A549 (cell line): ENCODE measurements around the gene SCN3B. TPM values are rescaled to one million over a fixed set of nuclear protein-coding genes. Genes with fewer than 3 reads are reported as not detected.
A peak's percentile ranks its signal among the peaks of the same experiment; 100 is the strongest.

Source experiments
- ATAC-seq, 2 experiments: fragments of 200-7000 bp in 1 of 2; fragments of >200 bp in 1 of 2; cut with Nextera tagmentation in 1 of 2; cut with Tn5 transposase in 1 of 2; 3 replicates each; pipeline versions ENCODE4 v1.8.0 to v1.9.1; 2018 to 2020; ENCODE audit warnings: mild to moderate bottlenecking in 1 of 2, moderate library complexity in 1 of 2
- CTCF ChIA-PET: fragments of 300-600 bp; sonication (Branson Sonifier 250); formaldehyde crosslinking; extraction: SDS; loops from one replicate; lab custom pipeline; 2021; ENCODE audit warnings: antibody characterized with exemption, inconsistent platforms; lab: Yijun Ruan, JAX
- POLR2A ChIA-PET: fragments of 350-600 bp; formaldehyde crosslinking; extraction: SDS; loops from one replicate; lab custom pipeline; 2021; ENCODE audit warnings: antibody characterized with exemption, inconsistent platforms; lab: Yijun Ruan, JAX
- DNase-seq, 2 experiments: peaks; one replicate each; pipeline versions ENCODE4 v3.0.0 to v3.0.0-alpha.2; 2011 to 2016; ENCODE audit warnings: low read depth in 1 of 2, low spot score in 1 of 2
- FAIRE-seq: peaks from 2 replicates; lab custom pipeline; 2011; peaks lifted over from hg19 to GRCh38; lab: Jason Lieb, UNC
- H3K27ac ChIP-seq, 2 experiments: fragments of >200 bp; sonication (Bioruptor Twin); formaldehyde crosslinking; 3 replicates each; pipeline ENCODE4 v1.5.1; 2016 to 2017
- H3K4me1 ChIP-seq: fragments of >200 bp; sonication (Bioruptor Twin); formaldehyde crosslinking; 3 replicates; pipeline ENCODE4 v1.6.1; 2016
- H3K4me2 ChIP-seq: fragments of >200 bp; sonication (Bioruptor Twin); formaldehyde crosslinking; 3 replicates; pipeline ENCODE4 v1.6.1; 2016
- H3K4me3 ChIP-seq: fragments of >200 bp; sonication (Bioruptor Twin); formaldehyde crosslinking; 3 replicates; pipeline ENCODE4 v1.5.1; 2016
- H3K9me3 ChIP-seq: fragments of >200 bp; sonication (Bioruptor Twin); formaldehyde crosslinking; 3 replicates; pipeline ENCODE4 v1.6.1; 2016
- ATOH8 ChIP-seq: fragments of 250-450 bp; sonication (Bioruptor Pico); IDR thresholded peaks from 2 replicates; pipeline ENCODE4 v1.5.0; 2020; ENCODE audit warnings: low read depth, mild to moderate bottlenecking, moderate library complexity
- BCL3 ChIP-seq: fragments of >200 bp; sonication (Bioruptor Twin); formaldehyde crosslinking; IDR thresholded peaks from 3 replicates; pipeline ENCODE4 v1.6.1; 2016
- CBX2 ChIP-seq: fragments of 200-600 bp; sonication (generic); IDR thresholded peaks from 2 replicates; pipeline ENCODE4 v1.6.1; 2016; ENCODE audit warnings: low read depth, mild to moderate bottlenecking, borderline replicate concordance
- CEBPB ChIP-seq, 2 experiments: fragments of >200 bp in 1 of 2; sonication (Bioruptor Twin) in 1 of 2; formaldehyde crosslinking in 1 of 2; IDR thresholded peaks; 2 replicates each; pipeline ENCODE4 v1.6.1; 2012 to 2016
- CTCF ChIP-seq: fragments of >200 bp; sonication (Bioruptor Twin); formaldehyde crosslinking; IDR thresholded peaks from 3 replicates; pipeline ENCODE4 v1.5.1; 2016
- EHF ChIP-seq: fragments of 250-450 bp; sonication (Bioruptor Pico); IDR thresholded peaks from 2 replicates; pipeline ENCODE4 v1.5.0; 2020; ENCODE audit warnings: mild to moderate bottlenecking
- FOSL2 ChIP-seq, 2 experiments: fragments of 450-650 bp in 1 of 2; fragments of >200 bp in 1 of 2; sonication (Bioruptor Twin) in 1 of 2; formaldehyde crosslinking; IDR thresholded peaks; 2 replicates each; pipeline versions ENCODE4 v1.5.0 to v1.6.1; 2016 to 2020; ENCODE audit warnings: mild to moderate bottlenecking in 1 of 2, moderate library complexity in 1 of 2
- FOXS1 ChIP-seq: fragments of 250-450 bp; sonication (Bioruptor Pico); IDR thresholded peaks from 2 replicates; pipeline ENCODE4 v1.5.0; 2020; ENCODE audit warnings: mild to moderate bottlenecking, moderate library complexity
- GATA3 ChIP-seq: IDR thresholded peaks from 2 replicates; pipeline ENCODE4 v1.6.1; 2012; ENCODE audit warnings: borderline replicate concordance
- HEYL ChIP-seq: fragments of 250-450 bp; sonication (Bioruptor Pico); IDR thresholded peaks from 2 replicates; pipeline ENCODE4 v1.8.0; 2021; ENCODE audit warnings: mild to moderate bottlenecking, moderate library complexity
- HOXA7 ChIP-seq: fragments of 250-450 bp; sonication (Bioruptor Pico); IDR thresholded peaks from 2 replicates; pipeline ENCODE4 v1.5.0; 2020; ENCODE audit warnings: mild to moderate bottlenecking, moderate library complexity
- JUNB ChIP-seq: fragments of >200 bp; sonication (Bioruptor Twin); formaldehyde crosslinking; IDR thresholded peaks from 2 replicates; pipeline ENCODE4 v1.6.1; 2016
- KDM5A ChIP-seq: fragments of 200-600 bp; sonication (generic); IDR thresholded peaks from 2 replicates; pipeline ENCODE4 v1.6.1; 2016; ENCODE audit warnings: antibody characterized with exemption, mild to moderate bottlenecking
- MAZ ChIP-seq: fragments of 150-350 bp; IDR thresholded peaks from 2 replicates; pipeline ENCODE4 v1.6.1; 2014; ENCODE audit warnings: antibody characterized with exemption, low read depth, low read length, borderline replicate concordance
- NFE2L2 ChIP-seq: fragments of 150-350 bp; conservative IDR thresholded peaks from 2 replicates; pipeline ENCODE4 v1.6.1; 2014; ENCODE audit warnings: low read length
- NPAS2 ChIP-seq: fragments of 250-450 bp; sonication (Bioruptor Pico); IDR thresholded peaks from 2 replicates; pipeline ENCODE4 v1.8.0; 2022; ENCODE audit warnings: mild to moderate bottlenecking, moderate library complexity, borderline replicate concordance
- PHF8 ChIP-seq: fragments of 200-600 bp; sonication (generic); IDR thresholded peaks from 2 replicates; pipeline ENCODE4 v1.6.1; 2016; ENCODE audit warnings: low read depth, mild to moderate bottlenecking, antibody characterized with exemption, moderate library complexity, borderline replicate concordance
- RARB ChIP-seq: fragments of 250-450 bp; sonication (Bioruptor Pico); IDR thresholded peaks from 2 replicates; pipeline ENCODE4 v1.8.0; 2021; ENCODE audit warnings: mild to moderate bottlenecking, moderate library complexity
- RCOR1 ChIP-seq: fragments of 150-350 bp; IDR thresholded peaks from 2 replicates; pipeline ENCODE4 v1.6.1; 2014; ENCODE audit warnings: antibody characterized with exemption, low read length, low read depth
- RFX5 ChIP-seq: fragments of 450-650 bp; IDR thresholded peaks from 2 replicates; pipeline ENCODE4 v1.7.1; 2014; ENCODE audit warnings: antibody characterized with exemption, mild to moderate bottlenecking, moderate library complexity
- SMC3 ChIP-seq: fragments of >200 bp; sonication (Bioruptor Twin); formaldehyde crosslinking; IDR thresholded peaks from 3 replicates; pipeline ENCODE4 v1.6.1; 2018; ENCODE audit warnings: inconsistent platforms
- TFCP2L1 ChIP-seq: fragments of 250-450 bp; sonication (Bioruptor Pico); IDR thresholded peaks from 2 replicates; pipeline ENCODE4 v1.5.0; 2021; ENCODE audit warnings: mild to moderate bottlenecking
- TP53 ChIP-seq: fragments of 250-450 bp; sonication (Bioruptor Pico); IDR thresholded peaks from 2 replicates; pipeline ENCODE4 v1.5.0; 2021; ENCODE audit warnings: mild to moderate bottlenecking, moderate library complexity
- WGBS: methylation state at CpG from one replicate; pipeline ENCODE4 v1.1.6; 2017; ENCODE audit errors: missing lambda C conversion rate; 5-methylcytosine and 5-hydroxymethylcytosine counted together
- polyA plus RNA-seq, 4 experiments: library from polyadenylated mRNA; depleted of rRNA in 3 of 4; stranded (reverse); fragments of >200 nt; fragmentation: RNase III in 1 of 4; extraction: RNeasy Plus Mini Kit Qiagen cat#74134 plus additional on column Dnase treatment in 1 of 4; gene quantifications; 2 replicates in 3 of 4; 3 replicates in 1 of 4; pipeline ENCODE4 v1.2.3, GENCODE V29; 2011 to 2017
- TF ChIP-seq, protein P1 (sequence below): fragments of >200 bp; sonication (Bioruptor Twin); formaldehyde crosslinking; IDR thresholded peaks from 2 replicates; pipeline ENCODE4 v1.6.1; 2016
- TF ChIP-seq, protein P2 (sequence below): fragments of 250-450 bp; sonication (Bioruptor Pico); IDR thresholded peaks from 2 replicates; pipeline ENCODE4 v1.5.0; 2021; ENCODE audit warnings: mild to moderate bottlenecking, moderate library complexity, borderline replicate concordance
- TF ChIP-seq, protein P3 (sequence below): fragments of 150-350 bp; IDR thresholded peaks from 2 replicates; pipeline ENCODE4 v1.6.1; 2014; ENCODE audit warnings: low read depth, mild to moderate bottlenecking, low read length

The SCN3B gene
- polyA plus RNA-seq, 2 of the 4 experiments (the other 2 are of a cell fraction) = 0.18 to 0.37 TPM

DNA sequence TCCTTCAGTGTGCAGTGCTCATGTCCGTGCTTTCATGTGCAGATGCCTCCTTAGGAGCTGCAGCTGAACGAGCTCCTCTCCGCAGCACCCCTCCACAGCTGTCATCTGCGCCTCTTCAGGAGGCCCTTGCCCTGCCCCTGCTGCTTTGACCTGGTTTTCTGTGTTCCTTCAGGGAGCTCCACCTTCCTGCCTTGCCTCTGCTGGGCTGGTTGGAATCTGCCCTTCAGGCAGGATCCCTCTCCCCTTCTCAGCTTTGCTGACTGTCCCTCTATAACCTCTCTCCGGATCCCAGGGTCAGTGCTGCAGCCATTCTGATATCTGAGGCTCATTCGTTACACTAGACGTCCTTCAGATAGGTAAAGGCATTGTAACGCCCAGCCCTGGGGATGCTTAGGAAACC is 67.9 kb downstream of the SCN3B start:
- Histone ChIP-seq H3K4me3 (no peak overlapping the region), H3K4me2 (peak overlapping the region; percentile 93), H3K27ac (peak overlapping the region; percentile 97), H3K4me1 (peaks cover 80% of the 10 kb centered on the region), H3K9me3 (no peaks in the 10 kb centered on the region)
- CTCF ChIA-PET = interaction anchor here (0.6 to 1.7 kb wide), 2 partner anchors 10 to 42 kb away, joined by 3 to 6 read pairs; no protein-coding TSS in a partner anchor
- ATAC-seq (no peak), DNase-seq (no peak), FAIRE-seq (no peak)
- POLR2A ChIA-PET = no interaction called here
- 73% methylated on average over 4 of the region's 8 CpGs for WGBS
- no peak for TF ChIP-seq CBX2
- TF ChIP-seq RCOR1 = no peak
- TF ChIP-seq JUNB = no peak
- TF ChIP-seq RARB (CRISPR knock-in tag) = no peak
- no peak for TF ChIP-seq TFCP2L1 (CRISPR knock-in tag)
- TF ChIP-seq MAZ = no peak
- TF ChIP-seq KDM5A = no peak
- no peak for TF ChIP-seq PHF8
- no peak for TF ChIP-seq EHF (CRISPR knock-in tag)
- no peak for TF ChIP-seq HEYL (CRISPR knock-in tag)
- TF ChIP-seq GATA3 = no peak
- TF ChIP-seq, protein P1, sequence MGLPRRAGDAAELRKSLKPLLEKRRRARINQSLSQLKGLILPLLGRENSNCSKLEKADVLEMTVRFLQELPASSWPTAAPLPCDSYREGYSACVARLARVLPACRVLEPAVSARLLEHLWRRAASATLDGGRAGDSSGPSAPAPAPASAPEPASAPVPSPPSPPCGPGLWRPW = no peak
- TF ChIP-seq, protein P2, sequence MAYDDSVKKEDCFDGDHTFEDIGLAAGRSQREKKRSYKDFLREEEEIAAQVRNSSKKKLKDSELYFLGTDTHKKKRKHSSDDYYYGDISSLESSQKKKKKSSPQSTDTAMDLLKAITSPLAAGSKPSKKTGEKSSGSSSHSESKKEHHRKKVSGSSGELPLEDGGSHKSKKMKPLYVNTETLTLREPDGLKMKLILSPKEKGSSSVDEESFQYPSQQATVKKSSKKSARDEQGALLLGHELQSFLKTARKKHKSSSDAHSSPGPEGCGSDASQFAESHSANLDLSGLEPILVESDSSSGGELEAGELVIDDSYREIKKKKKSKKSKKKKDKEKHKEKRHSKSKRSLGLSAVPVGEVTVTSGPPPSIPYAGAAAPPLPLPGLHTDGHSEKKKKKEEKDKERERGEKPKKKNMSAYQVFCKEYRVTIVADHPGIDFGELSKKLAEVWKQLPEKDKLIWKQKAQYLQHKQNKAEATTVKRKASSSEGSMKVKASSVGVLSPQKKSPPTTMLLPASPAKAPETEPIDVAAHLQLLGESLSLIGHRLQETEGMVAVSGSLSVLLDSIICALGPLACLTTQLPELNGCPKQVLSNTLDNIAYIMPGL (CRISPR knock-in tag) = no peak
- TF ChIP-seq FOSL2 (IDR thresholded peaks at IDR 0.05) = no peak
- TF ChIP-seq FOSL2 (CRISPR knock-in tag; IDR thresholded peaks at IDR 0.05) = no peak
- no peak for TF ChIP-seq HOXA7 (CRISPR knock-in tag)
- TF ChIP-seq BCL3 = no peak
- TF ChIP-seq CEBPB (IDR thresholded peaks at IDR 0.05) = no peak
- no peak for TF ChIP-seq FOXS1 (CRISPR knock-in tag)
- TF ChIP-seq, all 56 proteins: peak for 0

- H3K9me3 ChIP-seq = no peaks in the 10 kb centered on the region
- no peak for ATAC-seq
- TF ChIP-seq, protein P3, sequence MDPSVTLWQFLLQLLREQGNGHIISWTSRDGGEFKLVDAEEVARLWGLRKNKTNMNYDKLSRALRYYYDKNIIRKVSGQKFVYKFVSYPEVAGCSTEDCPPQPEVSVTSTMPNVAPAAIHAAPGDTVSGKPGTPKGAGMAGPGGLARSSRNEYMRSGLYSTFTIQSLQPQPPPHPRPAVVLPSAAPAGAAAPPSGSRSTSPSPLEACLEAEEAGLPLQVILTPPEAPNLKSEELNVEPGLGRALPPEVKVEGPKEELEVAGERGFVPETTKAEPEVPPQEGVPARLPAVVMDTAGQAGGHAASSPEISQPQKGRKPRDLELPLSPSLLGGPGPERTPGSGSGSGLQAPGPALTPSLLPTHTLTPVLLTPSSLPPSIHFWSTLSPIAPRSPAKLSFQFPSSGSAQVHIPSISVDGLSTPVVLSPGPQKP = no peak
- TF ChIP-seq FOXS1 (CRISPR knock-in tag) (no peak), NPAS2 (no peak), NFE2L2 (no peak), KDM5A (no peak), RFX5 (no peak), SMC3 (no peak), CTCF (no peak), ATOH8 (no peak), TP53 (CRISPR knock-in tag) (no peak)
- WGBS = 47% methylated on average over 5 of the region's 5 CpGs
- CTCF ChIA-PET = interaction anchor here (0.9 to 1.7 kb wide), 3 partner anchors 9 to 179 kb away, joined by 3 to 6 read pairs (median 4); no protein-coding TSS in a partner anchor
- DNase-seq = no peak
- POLR2A ChIA-PET = no interaction called here
- peaks cover 86% of the 10 kb centered on the region for H3K4me1 ChIP-seq
- H3K4me3 ChIP-seq = no peak overlapping the region
- H3K4me2 ChIP-seq = peak overlapping the region; percentile 93
- FAIRE-seq = no peak
- H3K27ac ChIP-seq = peak overlapping the region; percentile 97
Observed at GRCh38 chr11:123585706-123586105, 68.7 kb downstream of the SCN3B start.
